Activated T-cell treated with anti-CD3 and anti-CD28 coated beads for 4 hours (primary cell): ENCODE measurements around the gene KRTAP4-8.
"Not testable (repeated sequence)": the region's sequence is repeated elsewhere in the genome, so short reads cannot be mapped to it uniquely, and the experiment has no call there.

Source experiments
- DNase-seq: peaks from one replicate; pipeline ENCODE4 v3.0.0-alpha.2; 2020

KRTAP4-8 gene

DNA sequence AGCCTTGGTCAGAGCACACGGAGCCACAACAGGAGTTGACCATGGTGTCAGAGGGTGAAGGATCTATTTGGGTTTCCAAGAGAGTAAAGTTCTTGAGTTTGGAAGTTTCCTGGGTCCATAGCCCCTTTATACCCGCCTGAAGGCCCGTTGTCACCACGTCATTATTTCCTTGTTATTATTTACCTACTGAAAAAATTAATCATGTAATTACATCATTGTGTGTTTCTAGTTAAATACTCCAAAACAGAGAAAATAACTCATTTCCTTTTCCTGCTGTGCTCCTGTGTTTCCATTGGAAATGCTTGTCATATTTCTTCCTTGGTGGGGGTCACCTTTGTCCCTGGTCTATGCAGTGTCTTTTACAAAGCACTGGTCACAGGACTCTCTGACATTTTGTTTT, at the start of gene KRTAP4-8:
KRTAP4-8 (minus strand) TSS at position 101 of the 400 bp plus-strand sequence; CDS start at position 43, 58 bp downstream.
- DNase-seq, result no peak

DNA sequence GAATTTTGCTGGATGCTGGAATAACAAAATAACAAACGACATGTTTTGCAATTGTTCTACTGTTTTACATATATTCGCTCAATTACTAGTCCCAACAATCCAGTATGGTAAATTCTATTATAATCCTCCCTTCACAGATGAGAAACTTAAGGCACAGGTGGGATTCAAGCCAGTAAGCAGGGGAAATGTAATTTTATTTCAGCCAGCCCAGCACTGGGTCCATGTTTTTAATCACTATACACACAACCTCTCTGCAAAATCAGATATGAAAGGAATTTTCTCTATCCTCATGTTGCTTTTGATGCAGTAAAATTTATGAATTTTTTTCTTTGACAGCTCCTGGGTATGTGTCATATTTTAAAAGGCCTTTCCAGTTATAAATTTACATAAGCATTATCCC, 47.3 kb upstream of the KRTAP4-8 start:
- DNase-seq, result no peak

DNA sequence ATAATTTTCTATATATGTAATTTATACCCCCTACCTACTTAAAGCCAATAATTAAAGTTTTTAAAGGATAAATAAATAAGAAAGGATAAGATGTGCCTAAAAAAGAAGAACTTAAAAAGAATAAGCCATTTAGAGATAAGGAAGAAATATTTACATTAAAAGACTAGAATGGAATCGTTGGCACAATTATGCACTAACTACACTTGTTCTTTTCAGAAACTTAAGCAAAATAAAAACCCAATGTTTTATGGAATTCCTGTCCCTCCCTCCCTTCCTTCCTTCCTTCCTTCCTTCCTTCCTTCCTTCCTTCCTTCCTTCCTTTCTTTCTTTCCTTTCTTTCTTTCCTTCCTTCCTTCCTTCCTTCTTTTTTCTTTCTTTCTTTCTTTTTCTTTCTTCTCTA, 46.9 kb upstream of the KRTAP4-8 start:
- no peak for DNase-seq

DNA sequence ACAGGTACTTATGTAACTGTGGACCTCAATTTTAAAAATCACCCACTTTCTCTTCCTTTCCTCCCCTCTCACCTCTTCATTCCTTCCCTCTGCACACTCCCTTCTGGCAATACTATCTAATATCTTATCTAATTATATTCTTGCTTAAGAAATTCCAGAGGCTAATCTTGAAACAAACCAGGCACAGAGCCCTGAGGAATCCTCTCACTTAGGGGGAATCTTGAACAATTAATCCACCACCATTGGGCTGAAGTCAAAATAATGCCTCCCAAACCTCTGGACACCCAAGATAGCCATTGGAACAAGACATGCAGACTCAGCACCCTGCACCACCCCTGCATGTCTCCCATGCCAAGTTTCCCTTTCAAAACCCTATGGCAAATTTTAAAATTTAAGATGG, 43.4 kb upstream of the KRTAP4-8 start:
- no peak for DNase-seq

DNA sequence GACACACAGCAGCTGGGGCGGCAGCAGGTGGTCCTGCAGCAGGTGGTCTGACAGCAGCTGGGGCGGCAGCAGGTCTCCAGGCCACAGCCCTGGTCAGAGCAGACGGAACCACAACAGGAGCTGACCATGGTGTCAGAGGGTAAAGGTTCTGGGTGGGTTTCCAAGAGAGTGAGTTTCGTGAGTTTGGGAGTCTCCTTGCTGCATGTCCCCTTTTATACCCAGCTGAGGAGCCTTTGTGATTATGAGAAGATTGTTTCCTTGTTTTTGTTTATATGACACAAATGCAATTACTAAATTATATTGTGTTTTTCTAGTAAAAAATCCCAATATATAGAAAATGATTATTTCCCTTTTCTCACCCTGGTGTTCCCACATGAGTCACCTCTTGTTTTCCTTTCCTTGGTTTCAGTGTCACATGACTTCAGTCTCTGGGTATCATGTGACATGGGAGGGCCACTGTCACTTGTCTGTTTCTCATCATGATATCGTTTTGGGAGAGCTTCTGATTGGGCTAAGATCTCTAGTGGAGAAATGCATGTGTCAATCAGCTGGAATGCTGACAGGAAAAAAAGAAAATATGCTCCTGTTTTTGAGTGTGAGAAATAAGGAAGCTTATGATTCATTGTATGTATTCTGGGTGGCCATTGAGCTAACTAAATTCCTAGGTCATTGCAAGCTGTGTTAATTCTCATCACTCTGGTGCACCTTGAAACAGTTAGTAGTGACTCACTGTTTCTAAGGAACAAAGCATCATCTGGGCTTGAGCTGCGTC, 42.6 kb upstream of the KRTAP4-8 start, which contains the start of gene KRTAP4-6:
KRTAP4-6 (minus strand) TSS at position 185 of the 772 bp plus-strand sequence; CDS start at position 128, 57 bp downstream.
- DNase-seq, result no peak

DNA sequence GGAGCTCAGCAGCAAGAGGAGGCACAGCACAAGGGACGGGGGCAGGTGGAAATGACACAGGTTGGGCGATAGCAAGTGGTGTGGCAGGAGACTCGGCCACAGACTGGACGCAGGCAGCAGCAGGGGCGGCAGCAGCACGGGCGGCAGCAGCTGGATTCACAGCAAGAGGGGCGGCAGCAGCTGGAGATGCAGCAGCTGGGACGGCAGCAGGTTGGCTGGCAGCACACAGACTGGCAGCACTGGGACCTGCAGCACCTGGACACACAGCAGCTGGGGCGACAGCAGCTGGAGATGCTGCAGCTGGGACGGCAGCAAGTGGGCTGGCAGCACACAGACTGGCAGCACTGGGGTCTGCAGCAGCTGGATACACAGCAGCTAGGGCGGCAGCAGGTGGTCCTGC, 41.9 kb upstream of the KRTAP4-8 start:
- not testable (repeated sequence) for DNase-seq

DNA sequence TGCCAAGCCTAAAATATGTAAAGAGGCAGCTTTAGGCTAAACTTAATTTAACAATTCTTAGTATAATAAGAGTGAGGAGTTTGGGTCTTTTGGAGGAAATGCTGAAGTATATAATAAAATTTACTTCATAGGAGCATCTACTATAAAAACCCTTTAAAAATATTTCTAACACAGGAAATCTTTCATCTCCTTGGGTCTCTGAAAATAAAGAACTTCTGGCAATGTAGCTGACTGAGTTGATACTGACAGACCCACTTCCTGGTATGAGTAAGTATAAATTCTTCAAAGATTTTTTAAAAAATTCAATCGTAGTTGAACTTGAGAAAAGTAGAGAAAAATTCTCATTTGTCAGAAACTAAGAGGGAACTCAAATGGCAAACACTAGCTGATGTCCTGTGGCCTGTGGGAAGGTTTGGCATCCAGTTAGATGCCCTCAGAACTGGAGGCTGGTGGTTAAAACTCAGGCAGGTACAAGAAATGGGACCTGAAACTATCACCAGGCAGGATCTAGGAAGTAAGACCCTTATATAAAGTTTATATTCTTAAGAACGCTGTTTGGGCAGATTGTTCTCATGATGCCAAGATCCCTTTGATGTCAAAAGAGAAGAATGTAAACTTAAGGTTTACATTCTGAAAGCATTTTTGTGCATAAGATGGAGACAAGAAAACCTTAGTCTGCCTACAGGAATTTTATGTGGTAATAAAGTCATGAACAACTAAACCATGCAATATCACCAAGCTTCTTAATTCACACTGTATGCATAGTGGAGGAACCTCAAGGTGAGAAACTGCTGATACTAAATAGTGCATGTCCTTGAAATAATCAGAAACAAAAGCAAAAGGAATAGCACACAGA, 36.2 kb upstream of the KRTAP4-8 start:
- DNase-seq, result no peak

DNA sequence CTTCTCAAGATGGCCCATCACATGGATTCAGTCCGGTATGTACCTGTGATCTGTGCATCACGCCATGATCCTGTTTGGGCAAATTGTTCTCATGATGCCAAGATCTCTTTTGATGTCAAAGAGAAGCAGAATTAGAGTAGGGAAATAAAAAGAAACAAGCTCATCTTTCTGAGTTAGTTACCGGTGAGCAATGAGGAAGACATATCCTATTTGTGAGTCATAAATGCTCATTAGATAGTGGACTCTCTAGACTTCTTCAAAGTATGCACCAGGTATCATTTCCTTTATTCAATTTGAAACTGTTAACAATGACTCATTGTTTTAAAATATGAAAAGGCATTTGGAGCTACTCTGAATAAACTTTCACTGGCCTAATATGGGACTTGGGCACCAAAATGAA, 34.0 kb upstream of the KRTAP4-8 start:
- no peak for DNase-seq

DNA sequence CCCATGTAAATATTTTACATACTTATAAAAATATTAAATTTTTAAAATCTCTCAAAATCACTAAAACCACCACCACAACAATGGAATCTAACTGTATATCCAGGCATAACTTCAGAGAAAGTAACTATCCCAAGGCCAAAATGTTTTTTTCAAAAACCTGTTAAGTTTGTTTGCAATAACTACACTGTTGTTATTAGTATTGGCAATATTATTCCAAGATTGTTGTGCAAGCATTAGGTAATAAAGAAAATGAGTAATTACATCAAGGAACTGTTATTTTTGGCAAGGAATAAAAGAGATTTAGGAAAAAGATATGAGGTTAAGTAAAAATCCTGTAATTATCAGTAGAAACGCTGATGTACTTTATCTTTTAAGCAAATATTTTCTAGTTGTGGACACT, 29.4 kb upstream of the KRTAP4-8 start:
- DNase-seq, result no peak

DNA sequence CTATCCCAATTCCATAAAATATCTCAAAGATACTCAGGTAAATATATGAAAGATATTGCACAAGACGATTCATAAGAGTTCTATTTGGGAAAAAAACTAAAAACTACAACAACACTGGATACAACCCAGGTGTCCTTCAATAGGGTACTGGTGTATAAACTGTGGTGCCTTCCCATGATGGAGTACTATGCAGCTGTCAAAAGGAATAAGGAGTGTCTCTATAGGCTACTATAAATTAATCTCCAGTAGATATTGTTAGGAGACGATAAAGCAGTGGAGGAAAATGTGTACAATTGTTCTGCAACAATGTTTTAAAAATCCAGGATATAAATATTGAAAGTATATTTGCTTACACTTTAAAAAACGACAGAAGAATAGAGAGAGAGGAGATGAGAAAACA, 28.5 kb upstream of the KRTAP4-8 start:
- DNase-seq, result no peak

DNA sequence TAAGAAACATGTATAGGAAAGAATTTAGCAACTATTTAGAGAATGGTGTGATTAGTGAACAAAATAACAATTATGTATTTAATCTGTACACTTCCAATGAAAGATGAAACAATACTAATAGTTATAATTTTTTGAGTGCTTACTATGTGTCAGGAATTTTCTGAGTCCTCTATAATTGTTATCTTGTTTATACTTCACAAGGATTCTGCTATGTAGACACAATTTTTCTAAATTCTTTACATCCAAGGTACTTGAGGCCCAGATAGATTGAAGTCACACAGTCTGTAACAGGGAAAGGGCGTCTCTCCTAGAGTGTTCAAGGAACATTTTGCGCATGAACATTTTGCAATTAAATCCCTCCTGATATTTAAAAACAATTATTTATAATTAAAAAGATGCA, 27.1 kb upstream of the KRTAP4-8 start:
- DNase-seq, result no peak

DNA sequence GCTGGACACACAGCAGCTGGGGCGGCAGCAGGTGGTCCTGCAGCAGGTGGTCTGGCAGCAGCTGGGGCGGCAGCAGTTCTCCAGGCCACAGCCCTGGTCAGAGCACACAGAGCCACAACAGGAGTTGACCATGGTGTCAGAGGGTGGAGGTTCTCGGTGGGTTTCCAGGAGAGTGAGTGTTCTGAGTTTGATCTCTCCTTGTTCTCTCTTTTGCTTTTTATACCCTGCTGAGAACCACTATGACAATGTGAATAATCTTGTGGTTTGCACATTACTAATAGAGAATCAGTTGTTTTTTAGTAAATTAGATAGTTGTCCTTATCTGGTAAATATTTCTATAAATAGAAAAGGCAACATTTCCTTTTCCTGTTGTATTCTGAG, 26.0 kb upstream of the KRTAP4-8 start, which contains the start of gene KRTAP4-12:
KRTAP4-12 (minus strand) TSS at position 192 of the 381 bp plus-strand sequence; CDS start at position 132, 60 bp downstream.
- not testable (repeated sequence) for DNase-seq

DNA sequence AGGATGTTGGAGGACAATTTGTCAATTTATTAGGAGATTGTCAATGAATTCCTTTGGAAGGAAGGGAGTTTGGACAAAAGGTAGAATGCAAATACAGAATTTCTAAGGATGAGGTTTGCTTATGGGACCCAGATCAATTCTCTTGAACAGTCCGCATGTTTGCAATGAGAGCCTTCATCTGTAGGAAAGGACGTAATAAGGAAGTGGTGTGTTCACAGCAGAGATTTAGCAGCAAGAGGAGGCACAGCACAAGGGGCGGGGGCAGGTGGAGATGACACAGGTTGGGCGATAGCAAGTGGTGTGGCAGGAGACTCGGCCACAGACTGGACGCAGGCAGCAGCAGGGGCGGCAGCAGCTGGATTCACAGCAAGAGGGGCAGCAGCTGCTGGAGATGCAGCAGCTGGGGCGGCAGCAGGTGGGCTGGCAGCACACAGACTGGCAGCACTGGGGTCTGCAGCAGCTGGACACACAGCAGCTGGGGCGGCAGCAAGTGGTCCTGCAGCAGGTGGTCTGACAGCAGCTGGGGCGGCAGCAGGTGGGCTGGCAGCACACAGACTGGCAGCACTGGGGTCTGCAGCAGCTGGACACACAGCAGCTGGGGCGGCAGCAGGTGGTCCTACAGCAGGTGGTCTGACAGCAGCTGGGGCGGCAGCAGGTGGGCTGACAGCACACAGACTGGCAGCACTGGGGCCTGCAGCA, 25.5 kb upstream of the KRTAP4-8 start:
- not testable (repeated sequence) for DNase-seq

DNA sequence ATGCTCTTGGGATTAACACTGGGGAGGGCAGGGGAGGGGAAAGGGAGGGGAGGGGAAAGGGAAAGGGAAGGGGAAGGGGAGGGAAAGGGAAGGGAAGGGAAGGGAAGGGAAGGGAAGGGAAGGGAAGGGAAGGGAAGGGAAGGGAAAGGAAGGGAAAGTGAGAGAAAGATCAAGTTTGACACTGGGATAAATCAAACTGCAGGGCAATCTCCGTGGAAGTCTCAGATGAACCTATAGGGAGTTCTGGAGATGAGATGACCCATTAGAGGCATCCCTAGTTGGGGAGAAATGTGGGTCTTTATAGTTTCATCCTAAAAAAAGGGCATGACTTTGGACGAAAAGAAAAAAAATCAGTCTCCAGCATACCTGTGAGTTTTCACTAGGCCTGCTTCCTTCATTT, 23.8 kb upstream of the KRTAP4-8 start:
- no peak for DNase-seq

DNA sequence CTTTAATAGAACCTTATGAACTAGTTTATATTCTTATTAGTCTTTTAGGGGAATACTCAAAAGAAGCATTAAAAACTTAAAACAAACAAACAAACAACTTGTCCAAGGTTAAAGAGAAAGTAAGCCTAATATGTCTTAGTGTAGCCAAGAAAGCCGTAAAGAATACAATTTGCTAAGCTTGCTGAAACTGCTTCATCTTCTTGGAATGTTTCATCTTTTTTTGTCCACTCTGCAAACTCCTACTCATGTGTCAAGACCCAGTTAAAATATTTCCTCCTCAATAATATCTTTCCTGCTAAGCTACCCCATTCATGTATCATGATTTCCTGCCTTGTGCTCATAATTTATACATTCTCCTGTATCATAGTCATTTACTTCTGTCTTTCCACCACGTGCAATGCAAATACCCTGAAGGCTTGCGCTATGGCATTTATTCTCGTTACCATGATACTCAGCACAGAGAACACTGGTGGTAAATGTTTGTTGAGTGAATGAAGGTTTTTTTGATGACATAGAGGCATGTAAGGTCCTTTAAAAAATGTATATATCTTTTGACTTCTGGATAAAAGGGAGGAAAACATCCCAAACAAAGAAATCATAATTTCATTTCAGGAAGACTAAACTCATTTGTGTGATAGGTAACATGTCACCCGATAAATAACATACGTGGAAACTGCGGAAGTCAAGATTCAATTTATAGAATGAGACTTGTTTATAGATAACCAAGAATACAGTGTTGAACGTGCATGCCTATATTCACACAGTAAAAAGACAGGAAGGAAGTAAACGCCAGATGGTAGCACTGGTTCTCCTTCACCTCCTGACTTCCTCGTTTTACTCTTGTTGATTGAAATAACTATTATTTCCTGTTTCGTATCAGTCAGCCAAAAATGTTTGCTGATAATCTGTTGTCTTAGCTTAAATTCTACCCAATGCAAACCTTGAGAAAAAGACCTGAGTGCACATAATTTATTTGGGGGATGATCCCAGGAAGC, 22.1 kb upstream of the KRTAP4-8 start:
- DNase-seq, result not testable (repeated sequence)

DNA sequence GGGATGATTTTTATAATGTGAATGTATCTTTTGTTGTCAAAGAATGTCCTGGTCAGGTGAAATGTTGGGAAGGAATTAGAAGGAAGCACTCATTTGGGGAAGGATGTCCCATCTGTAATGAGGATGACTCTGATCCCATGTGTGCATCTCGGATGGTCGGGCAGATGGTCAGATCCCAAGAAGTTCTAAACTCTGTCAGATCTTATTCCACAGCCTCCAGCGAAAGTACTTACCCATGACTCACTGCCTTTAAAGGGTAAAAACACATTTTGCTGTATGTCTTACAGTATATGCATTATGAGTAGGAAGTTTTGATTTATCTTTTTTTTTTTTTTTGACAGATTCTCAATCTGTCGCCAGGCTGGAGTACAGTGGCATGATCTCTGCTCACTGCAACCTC, 20.8 kb upstream of the KRTAP4-8 start:
- DNase-seq, result no peak

DNA sequence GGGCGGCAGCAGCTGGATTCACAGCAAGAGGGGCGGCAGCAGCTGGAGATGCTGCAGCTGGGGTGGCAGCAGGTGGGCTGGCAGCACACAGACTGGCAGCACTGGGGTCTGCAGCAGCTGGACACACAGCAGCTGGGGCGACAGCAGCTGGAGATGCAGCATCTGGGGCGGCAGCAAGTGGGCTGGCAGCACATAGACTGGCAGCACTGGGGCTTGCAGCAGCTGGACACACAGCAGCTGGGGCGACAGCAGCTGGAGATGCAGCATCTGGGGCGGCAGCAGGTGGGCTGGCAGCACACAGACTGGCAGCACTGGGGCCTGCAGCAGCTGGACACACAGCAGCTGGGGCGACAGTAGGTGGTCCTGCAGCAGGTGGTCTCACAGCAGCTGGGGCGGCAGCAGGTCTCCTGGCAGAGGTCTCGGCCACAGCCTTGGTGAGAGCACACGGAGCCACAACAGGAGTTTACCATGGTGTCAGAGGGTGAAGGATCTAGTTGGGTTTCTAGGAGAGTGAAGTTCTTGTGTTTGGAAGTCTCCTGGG, 20.0 kb upstream of the KRTAP4-8 start, which contains the start of gene KRTAP4-11:
KRTAP4-11 (minus strand) TSS at position 528 of the 541 bp plus-strand sequence; CDS start at position 470, 58 bp downstream.
- not testable (repeated sequence) for DNase-seq

DNA sequence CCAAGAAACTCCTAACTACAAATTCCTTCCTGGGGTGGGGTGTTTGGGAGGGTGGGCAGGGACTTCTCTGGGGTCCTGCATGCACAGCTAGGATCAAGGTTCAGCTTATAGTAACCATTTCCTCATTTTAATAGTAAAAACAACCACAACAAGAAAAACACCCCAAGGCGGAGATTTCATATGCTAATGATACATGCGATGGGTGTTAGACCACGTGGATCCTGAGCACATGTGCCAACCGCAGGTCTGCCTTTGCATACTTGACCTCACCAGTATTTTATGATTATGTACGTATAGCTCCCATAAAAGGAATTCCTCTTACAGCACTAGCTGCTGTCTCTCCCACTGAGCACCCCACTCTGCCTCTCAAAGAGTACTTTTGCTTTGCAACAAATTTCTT, 18.4 kb upstream of the KRTAP4-8 start:
- no peak for DNase-seq

DNA sequence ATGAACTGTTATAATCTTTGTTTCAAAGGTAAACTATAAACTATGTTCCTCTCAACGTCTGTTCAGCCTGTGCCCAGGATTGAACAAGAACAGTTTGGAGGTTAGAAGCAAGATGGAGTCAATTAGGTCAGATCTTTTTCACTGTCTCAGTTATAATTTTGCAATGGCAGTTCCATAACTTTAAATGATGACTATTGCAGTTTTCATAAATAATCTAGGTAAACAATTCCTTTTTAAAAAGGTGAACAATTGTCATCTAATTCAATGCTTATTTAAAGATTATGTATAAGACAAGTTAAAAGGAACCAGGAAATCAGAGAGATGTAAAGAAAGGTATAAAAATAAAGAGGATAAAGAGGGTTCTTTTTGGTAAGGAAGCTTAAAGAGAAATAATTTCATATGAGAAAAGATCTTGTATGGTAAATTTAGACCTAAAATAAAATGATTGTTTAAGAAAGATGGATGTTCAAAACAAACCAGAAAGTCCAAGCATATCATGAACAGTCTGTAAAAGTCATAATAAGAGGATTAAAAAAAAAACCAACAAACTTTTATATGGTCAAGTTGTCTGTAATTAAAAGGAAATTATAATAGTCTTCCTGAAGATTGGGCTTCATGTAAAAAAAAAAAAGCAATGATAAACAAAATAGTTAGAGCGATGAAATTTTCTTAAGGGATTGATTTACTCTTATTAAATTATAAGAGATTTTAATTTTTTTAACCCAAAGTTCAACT, 13.4 kb upstream of the KRTAP4-8 start:
- DNase-seq, result no peak

DNA sequence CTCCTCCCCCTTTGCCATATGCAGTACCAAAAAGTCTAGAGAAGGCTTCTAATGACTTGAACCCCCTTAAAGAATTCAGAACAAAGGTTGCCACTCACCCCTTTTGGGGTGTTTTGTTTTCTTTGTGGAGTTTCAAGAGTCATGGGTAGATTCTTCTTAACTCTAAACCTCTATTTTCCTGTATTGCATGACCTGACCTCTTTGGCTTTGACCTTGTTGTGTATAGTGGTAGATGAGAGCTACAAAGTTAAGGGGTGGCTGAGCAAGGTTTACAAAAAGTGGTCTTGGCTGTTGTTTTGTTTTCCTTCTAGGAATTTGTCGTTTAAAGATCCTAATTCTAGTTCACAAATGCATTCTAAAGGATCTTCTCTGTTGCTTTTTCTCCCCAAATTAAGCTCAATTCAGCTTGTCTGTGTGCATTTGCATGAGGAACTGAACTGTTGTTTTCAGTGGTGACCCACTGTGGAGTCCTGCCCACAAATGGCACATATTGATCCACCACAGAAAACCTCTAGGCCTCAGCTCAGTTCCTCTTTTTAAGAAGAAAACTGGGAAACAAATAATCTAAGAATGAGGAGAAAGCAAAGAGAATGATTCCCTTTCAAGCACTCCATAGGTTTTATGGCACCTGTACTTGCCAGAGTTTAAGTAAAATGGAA, 10.9 kb upstream of the KRTAP4-8 start:
- not testable (repeated sequence) for DNase-seq
